ENCODE data around the gene ALPI. TPM values are rescaled to one million over a fixed set of nuclear protein-coding genes. Genes with fewer than 3 reads are reported as not detected.

Gene ALPI
- total RNA-seq, 1 donor from 2014 or later = not detected

DNA sequence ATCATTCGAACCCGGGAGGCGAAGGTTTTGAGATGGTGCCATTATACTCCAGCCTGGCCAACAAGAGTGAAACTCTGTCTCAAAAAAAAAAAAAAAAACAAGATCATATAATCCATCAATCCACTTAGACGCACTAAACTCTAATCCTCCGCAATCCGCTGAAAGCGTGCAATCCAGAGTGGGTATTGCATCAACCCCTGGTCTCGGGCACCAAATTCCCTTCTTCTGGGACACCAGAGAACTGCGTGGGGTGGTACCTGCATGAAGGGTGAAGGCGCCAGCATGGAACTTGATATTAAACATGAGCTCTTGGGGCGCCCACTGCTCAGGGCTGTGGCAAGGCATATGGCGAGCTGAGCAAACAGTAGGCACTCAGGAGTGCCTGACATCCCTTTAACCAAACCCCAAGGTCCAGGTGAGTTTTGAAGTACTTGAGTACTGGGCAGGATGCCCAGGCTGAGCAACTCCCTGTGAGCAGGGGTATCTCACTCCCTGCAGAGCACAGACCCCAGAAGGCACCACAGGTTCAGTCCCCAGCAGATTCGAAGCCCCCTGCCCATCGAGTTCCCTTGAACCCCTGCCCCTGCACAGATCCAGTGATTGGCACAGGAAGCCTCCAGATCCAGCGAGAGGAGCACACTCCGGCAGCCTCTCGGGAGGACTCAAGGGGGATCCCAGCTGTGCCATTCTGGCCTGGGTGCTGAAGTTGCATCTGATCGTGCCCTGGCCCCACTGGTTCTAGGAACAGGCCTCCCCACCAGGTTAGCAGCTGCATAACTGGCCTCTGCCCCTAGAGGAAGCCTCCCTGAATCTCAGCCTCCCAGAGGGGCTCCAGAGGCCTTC lies 8.0 kb downstream of the ALPI start:
- DNase-seq = no peak

DNA sequence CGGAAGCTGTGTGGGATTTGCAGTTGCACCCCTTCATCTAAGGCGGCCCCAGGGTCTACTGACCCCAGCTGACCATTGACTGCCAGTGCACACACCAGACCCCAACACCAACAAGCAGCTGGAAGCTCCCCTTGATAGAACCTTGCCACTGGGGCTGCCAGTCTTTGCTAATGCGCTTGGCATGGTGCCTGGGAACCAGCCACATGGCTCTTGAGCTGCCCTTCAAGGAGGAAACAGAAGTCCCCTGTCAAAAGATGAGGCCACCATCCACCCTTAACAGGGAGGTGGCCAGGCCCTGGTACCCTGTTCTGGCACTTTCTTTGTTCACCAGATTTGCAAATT lies 8.6 kb downstream of the ALPI start:
- DNase-seq = no peak

DNA sequence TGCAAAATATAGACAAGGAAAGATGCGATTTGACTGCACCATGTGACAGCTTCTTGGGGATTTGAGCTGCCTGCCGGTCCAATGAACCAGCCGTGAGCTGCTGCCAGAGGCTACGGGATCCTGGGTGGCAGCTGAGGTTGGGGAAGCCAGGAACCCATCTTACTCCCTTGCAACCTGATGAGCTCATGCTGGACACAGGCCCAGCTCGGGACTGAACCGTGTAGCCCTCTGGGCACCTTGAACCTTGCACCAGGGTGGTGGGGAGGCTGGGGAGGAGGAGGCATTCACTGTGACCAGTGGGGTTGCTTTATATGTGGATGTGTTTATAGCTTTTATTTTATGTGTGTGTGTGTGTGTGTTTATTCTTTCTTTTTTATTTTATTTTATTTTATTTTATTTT lies 9.1 kb downstream of the ALPI start:
- no peak for DNase-seq

DNA sequence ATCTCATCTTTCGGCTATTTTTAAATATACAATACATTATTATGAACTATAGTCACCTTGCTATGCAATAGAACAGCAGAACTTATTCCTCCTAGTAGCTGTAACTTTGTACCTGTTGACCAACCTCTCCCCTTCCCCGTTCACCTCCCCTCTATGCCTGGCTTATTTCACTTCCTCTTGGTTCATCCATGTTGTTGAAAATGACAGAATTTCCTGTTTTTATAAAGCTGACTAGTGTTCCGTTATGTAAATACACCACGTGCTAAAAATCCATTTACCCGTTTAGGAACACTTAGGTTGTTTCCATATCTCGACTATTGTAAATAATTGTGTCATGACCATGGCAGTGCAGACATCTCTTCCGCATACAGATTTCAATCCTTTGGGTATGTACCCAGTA lies 10.3 kb downstream of the ALPI start:
- no peak for DNase-seq

DNA sequence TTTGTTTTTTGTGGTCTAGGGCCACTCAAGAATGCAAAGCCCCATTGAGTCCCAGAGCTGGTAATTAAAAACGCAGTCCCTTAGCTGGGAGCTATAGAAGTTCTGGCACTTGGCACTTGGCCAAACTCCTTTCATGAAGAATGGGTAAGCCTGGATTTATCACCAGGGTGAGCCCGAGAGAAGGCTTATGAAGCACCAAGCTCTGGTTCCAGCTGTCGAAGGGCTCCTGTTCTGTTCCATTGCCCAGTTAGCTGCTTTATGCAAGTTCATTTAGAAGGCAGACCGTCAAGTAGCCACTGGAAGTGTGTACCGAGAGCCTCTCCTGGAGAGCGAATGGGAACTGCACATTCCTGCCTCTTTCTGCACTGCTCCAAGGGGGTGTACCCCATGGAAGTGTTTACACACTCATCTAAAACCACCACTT lies 17.5 kb downstream of the ALPI start:
- peak; percentile 89 for DNase-seq

DNA sequence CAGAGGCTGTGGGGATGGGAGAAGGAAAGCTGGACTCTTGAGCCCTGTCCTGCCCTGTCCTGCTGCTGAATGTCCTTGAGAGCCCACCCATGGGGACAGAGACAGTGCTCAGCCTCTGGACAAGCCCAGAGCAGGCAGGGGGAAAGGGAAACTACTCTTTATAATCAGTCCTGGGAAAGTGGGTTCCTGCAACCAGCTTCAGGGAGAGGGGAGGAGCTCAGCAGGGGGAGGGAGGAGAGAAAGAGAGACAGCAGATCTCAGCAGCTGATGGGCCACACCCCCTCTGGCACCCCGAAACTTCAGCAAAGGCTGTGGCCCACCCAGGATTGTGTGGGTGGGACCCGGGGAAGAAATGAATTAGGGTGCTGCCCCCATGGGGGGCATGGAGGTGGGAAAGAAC lies 20.1 kb downstream of the ALPI start:
- no peak for DNase-seq

DNA sequence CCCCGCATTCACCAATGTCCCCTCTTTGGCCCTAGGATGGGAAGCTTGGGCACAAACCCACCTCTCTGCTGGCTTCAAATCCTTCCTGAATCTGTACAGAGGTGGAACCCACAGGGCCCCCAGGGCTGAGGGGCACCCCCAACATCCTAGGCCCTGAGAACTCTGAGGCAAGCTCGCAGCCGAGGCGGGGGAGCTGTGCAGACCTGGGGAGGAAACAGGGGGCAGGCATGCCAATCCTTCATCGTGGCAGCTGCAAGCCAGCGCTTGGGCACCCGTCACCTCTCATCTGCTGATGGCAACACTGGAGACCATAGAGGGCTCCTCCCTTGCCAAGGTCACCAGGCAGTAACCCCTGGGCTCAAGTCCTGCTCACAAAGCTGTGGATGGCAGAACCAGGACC lies 20.8 kb downstream of the ALPI start:
- DNase-seq = no peak

DNA sequence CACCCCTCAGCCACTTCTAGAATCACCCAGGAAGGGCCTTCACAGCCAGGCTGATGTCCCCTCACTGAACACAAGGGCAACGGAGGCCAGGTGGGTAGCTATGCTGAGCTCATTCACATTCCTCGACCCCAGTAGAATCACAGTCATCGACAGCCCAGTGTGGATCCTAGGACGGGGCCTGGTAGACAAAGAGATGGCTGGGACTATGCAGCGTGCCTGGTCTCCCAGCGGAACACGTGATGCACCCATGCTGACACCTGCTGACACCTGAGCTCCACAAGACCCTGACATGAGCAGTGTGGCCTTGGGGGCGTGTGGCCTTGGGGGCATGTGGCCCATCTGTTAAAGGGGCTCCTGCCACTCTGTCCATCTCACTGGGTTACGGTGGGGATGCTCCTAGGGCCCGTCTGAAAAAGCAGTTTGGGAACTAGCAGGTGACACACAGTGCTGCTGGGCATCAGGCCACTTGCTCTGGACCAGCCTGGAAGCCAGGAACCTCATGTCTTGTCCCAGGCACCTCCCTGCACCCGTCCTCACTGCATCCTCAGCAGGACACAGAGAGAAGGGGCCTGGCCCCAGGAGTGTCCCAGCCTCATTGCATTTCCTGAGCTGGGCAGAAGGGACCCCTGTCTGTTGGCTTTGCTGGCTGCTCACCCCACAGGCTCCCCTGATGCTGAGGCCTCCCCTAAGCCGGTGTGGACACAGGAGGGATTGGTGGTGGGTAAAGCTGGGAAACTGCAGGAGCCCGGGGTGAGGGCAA lies 22.0 kb downstream of the ALPI start:
- no peak for DNase-seq

DNA sequence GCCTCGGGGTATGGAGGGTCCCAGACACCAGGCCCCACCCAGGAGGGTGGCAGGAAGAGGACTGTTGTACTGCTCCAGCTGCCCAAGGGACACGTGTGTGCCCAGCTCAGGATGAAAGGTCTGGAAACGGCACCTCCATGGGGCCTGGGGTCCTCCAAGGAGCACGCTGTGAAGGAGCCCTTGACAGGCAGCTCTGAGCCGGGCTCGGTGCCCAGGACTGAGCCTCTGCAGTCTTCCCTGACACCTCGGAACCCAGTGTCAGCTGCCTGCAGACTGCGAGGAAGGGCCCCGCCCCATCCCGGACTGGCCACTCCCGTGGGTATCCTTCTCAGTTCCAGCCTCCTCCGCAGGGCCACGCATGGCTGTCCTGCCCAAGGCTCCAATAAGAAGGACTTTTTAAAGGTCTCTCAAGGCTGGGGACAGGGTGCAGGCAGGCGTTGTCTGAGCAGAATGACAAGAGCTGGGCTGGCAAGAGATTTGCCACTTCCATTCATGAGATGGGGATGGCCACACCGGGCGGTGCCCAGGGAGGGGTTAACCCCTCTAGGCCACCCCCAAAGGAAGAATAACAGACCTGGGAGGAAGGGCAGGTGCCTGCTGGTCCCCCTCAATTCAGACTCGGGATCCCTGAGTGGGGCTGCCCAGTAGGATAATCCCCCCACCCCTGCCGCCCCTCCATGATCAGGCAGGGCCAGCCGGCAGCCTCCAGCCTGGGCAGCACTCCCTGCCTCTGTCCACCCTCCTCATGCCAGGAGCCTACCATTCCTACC lies 22.8 kb downstream of the ALPI start:
- DNase-seq = no peak

DNA sequence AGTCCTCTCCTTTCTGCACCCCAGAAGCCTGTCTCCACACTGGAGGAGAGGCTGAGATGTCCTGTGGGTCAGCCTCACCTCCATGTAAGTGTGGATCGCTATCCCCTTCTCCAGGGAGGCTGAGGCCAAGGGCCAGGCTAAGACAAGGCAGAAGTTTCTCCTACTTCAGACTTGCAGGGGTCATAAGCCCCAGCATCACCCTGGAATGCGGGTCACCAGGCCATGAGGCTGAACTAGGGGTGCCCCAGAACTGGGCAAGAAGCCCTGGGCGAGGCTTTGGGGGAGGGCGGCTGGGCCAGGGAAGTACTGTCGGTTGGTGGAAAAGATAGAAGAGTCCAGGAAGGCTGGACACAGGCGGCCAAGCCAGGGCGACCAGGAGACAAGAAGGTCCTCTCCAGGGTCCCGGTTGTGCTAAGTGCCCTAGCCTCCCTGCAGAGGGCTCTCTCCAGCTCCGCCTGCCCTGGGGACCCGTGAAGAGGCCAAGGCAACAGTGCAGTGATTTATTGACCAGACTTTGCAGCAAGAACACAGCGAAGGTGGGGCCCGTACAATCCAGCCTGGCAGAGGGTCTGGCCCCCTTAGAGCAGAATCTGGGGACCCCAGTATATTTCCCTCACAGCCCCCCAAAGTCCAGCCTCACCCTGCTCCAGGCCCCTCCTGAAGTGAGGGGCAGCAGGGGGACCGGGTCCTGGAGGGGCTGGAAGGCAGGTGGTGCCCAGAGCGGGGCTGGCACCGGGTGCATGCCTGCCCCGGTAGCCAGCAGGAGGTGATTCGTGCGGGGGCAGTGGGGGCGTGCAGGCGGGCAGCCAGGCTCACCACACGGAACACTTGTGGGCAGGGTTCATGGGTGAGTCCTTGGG lies 23.6 kb downstream of the ALPI start:
- DNase-seq = no peak

DNA sequence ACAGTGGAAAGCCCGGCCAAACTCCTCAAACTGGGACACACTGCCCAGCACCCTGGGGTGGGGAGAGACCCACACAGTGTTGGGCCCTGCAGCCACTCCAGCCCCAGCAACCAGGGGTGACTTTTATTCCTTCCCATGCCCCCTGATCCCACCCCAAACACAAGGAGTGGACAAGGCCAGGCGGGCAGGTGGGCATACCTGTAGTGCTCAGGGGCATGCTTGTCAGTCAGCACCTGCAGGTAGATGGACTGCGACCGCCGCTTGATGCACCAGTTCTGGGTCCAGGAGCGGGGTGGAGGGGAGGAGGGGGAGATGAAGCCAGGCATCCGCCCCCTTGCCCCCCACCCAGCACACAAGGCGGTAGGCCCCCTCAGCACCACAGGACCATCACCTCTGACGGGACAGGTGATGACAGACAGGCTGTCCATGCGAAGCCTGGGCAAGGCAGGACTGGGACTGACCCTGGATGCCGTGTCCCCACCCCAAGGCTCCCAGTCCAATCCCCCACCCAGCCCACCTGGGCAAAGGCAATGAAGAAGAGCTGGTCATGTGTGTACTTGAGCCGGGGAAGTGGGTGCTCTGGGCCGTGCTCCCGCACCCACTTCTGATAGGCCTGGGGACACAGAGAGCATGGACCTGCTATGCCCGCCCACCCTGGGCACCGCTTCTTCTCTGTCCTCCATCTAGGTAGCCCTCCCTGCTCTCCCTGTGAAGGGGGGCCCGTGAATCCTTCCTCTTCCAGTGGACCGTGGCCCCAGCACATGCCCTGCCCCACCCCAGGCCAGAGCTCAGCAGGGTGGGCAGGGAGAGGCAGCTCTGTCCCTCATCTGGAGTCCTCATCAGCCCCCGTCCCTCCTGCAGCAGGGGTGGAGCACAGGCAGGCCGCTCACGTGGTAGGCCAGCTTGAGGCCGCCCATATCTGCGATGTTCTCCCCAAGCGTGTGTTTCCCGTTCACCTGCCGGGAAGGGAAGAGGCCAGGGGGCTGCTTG lies 24.5 kb downstream of the ALPI start:
- no peak for DNase-seq

DNA sequence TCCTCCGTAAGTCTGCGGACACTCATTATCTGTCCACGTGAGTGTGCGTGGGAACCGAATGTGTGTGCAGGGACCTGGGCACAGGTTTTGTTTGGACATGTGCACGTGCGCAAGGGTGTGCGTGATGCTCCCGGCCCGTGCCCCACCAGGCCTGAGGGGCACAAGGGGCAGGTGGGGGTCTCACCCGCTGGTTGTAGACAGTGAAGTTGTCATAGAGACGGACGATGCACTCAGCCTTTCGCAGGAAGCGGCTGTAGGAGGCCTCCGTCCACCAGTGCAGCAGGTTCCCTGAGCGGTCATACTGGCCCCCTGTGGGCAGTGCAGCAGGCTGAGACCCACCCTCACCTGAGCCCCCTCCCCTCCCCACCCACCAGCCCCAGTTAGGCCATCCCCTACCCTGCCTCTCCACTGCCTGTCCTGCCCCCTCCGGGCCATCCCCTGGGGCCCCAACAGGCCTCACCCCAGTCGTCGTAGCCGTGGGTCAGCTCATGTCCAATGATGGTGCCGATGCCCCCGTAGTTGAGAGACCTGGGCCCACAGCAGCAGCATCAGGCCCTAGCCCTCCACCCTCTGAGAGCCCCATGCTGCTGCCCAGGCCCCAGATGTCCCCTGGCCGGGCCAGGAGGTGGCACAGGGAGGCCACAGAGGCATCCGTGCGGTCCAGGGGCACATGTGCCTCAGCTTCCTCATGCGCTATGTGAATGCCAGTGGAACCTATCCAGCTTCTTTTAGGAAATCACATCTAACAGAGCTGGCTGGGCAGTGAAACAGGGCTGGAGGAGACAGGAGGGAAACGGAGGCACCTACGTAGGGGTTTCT lies 25.6 kb downstream of the ALPI start:
- DNase-seq = no peak

DNA sequence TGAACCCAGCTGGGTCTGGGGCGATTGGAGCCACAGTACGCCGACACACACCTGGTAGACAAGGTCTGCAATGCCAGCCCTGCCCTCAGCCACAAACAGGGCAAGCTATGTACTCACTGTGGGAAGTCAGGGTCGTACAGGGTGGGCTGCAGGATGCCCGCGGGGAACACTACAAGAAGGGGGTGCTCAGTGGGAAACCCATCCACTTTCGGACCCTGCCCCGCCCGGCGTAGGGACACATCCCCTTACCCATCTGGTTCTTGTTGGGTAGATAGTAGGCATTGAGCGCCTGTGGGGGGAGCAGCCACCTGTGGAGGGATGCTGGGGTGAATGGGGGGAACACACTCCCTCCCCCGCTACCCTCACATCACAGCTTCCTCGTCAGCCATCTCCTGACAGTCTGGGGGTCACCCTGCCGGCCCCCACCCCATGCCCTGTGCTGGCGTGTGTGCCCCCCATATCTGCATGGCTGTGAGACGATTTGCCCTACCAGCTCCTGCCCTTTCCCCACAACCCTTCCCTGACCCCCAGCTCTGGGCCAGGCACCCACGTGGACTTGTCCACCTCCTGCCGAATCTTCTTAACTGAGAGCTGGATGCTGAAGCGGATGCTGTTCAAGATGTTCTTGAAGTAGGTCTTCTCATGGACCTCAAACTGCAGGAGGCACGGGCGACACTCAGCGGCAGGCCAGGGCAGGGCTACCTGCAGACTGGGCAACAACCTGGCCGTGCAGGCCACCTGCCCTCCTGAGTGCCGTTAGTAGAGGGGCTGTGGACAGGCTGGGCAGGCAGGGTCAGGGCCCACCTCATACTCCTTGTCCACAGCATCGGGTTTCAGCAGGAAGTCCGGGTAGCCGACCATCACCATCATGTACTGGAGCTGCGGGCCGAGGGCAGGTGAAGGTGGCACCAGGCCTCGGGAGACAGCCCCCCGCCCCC lies 26.6 kb downstream of the ALPI start:
- no peak for DNase-seq

DNA sequence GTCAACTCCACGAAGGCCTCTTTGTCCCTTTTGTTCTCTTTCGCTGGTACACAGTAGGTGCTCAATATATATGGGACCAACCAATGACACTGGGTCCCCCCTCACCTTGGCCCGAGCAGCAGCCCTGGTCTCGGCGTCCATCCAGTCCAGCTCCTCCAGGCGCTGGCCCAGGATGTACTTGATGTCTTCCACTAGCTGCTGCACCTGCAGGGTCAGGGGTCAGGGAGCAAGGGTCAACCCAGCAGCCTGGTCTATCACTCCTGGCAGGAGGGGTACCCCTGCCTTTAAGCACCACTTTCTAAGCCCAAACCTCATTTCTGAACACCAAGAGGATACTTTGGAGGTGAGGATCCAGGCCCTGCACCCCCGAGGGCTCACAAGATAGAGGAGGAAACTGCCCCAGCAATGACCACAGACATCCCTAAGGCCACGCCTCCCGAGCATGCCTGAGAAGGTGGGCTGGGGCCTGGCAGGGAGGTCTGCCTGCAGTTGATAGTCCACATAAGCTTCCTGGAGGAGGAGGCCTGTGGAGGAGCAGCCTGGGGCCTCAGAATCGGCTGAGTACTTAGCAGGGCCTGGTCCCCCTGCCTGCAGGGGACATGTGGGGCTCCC lies 27.5 kb downstream of the ALPI start:
- DNase-seq = no peak

DNA sequence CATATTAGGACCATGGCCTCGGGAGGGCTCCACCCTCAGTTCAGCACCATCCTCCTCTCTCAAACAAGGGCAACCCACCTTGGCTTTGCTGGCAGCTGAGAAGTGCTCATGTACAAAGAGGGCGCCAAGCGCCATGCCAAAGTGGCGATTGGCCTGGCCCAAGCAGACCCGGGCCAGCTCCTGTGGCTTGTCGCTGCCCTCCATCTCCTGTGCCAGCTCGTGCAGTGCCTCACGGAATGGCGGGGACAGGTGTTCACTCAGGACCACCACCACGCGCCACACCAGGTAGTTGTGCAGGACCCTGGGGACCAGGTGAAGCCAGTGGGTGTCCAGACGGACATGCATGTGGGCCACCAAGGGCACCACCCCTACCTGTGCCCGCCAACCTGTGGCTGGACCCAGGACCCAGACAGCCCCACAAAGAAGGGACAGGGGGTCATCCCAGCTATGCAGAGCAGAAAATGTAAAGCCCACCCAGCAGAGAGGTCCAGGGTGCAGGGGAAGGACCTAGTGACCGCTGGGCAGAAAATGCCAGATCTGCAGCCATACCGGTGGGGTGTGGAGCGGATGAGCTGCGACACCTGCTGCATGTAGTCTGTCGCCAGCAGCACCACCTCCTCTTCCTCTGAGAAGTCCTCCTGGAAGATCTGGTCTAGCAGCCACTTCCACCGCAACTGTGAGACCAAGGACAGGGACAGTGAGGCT lies 28.1 kb downstream of the ALPI start:
- no peak for DNase-seq

DNA sequence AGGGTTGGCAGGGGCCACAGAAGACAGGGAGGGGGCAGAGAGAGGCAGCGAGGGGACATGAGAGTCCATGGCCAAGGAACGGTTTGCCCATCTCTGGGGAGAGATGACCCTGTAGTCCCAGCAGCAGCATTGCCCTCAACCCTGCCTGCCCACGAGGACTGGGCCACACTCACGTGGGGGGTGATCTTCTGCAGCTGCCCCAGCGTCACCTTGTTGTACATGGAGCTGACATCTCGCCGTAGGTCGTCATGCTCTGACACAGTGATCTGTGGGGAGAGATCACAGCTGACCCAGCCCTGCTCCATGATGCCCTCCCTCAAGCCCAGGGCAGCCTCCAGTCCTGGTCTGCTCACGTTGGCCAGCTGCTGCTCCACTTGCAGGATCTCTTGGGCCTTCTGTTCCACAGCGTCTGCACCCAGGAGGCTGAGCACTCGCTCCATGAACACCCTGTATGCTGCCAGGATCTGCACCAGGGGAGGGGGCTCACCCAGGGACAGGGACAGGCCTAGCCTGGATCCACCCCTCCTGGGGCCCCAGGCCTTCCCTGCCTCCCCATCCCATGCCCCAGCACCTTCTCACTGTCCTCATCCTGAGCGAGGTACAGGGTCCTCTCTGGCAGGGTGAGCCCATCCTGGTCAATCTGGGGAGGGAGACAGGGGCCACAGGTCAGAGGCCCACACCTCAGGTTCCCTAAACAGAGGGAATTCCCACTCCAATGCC lies 28.8 kb downstream of the ALPI start:
- no peak for DNase-seq

DNA sequence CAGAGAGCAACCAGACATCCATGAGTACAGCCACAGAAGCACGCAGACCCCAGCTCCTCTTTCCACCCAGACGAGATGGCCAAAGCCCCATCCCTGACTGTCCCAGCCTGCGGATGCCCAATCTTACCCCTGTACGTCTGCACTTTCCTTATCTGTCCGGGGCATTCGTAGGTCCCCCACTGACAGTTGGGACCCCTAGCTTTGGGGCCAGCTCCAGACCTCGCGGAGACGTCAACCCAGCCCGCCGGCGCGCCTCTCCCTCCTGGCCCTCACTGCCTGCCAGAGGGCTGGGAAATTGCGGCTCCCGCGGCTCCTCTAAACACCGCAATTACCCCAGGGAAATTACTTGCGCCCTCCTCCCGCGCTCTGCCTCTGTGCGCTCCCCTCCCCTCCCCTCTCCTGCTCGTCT lies 29.4 kb downstream of the ALPI start:
- DNase-seq = no peak

All from tongue (tissue), 2 donors.